ENCODE measurements around the gene RANGAP1. TPM values are rescaled to one million over a fixed set of nuclear protein-coding genes. Genes with fewer than 3 reads are reported as not detected.

RANGAP1 gene
- total and polyA plus RNA-seq, 2 experiments from 2014 or later: 43.3 to 125 TPM

DNA sequence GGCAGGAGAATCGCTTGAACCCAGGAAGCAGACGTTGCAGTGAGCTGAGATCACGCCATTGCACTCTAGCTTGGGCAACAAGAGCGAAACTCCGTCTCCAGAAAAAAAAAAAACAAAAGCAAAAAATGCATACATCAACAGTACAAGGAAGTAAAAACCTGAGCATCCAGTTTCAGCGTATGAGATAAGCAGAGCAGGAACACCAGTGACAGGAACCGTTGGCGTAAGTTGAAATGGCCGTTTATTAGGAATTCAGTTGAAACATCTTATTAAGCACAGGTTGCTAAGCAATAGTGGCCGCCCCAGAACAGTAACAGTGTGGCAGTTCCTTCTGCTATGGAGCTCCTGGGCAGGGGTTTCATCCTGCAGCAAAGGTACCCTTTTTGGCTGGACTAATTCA is 84.8 kb downstream of the RANGAP1 start:
- Histone ChIP-seq H3K9me3 (ENCODE audit: low read depth) (no peaks in the 10 kb centered on the region), H3K4me1 (ENCODE audit: low read depth) (peaks cover 5% of the 10 kb centered on the region), H3K4me3 (no peak overlapping the region), H3K36me3 (no peaks in the 10 kb centered on the region), H3K27me3 (peaks cover 50% of the 10 kb centered on the region), H3K27ac (no peak overlapping the region)
- DNase-seq (ENCODE audit: low read depth in 1 of 2, low spot score in 1 of 2): no peak
- TF ChIP-seq, protein P1, sequence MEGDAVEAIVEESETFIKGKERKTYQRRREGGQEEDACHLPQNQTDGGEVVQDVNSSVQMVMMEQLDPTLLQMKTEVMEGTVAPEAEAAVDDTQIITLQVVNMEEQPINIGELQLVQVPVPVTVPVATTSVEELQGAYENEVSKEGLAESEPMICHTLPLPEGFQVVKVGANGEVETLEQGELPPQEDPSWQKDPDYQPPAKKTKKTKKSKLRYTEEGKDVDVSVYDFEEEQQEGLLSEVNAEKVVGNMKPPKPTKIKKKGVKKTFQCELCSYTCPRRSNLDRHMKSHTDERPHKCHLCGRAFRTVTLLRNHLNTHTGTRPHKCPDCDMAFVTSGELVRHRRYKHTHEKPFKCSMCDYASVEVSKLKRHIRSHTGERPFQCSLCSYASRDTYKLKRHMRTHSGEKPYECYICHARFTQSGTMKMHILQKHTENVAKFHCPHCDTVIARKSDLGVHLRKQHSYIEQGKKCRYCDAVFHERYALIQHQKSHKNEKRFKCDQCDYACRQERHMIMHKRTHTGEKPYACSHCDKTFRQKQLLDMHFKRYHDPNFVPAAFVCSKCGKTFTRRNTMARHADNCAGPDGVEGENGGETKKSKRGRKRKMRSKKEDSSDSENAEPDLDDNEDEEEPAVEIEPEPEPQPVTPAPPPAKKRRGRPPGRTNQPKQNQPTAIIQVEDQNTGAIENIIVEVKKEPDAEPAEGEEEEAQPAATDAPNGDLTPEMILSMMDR (IDR thresholded peaks at IDR 0.05; ENCODE audit: low read depth, low read length): no peak

DNA sequence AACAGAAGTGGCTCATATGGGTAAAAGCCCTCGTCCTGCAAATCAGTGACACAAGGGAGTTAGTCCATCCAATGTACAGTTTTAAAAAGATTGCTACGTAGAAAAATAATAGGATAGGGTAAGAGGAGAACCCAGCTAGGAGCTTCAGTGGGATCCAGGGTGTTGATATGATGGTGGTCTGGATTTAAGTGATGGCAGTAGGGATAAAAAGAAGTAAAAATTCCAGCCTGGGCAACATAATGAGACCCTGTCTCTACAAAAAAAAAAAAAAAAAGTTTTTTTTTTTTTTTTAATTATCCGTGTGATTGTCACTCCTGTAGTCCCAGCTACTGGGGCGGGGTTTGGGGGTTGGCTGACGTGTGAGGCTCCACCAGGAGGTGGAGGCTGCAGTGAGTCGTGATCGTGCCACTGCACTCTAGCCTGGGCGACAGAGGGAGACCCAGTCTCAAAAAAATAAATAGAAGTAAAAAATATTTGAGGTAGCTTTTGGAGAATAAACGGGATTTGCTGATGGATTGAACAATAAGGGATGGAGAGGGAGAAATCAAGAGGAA is 87.9 kb downstream of the RANGAP1 start:
- Histone ChIP-seq H3K4me3 (peak overlapping the region; percentile 63), H3K36me3 (no peaks in the 10 kb centered on the region), H3K27ac (no peak overlapping the region), H3K4me1 (ENCODE audit: low read depth) (no peaks in the 10 kb centered on the region), H3K27me3 (peaks cover 55% of the 10 kb centered on the region), H3K9me3 (ENCODE audit: low read depth) (no peaks in the 10 kb centered on the region)
- TF ChIP-seq, protein P1 (IDR thresholded peaks at IDR 0.05; ENCODE audit: low read depth, low read length): no peak
- DNase-seq (ENCODE audit: low read depth in 1 of 2, low spot score in 1 of 2): peak in 1 of 2 donors; percentile 41

DNA sequence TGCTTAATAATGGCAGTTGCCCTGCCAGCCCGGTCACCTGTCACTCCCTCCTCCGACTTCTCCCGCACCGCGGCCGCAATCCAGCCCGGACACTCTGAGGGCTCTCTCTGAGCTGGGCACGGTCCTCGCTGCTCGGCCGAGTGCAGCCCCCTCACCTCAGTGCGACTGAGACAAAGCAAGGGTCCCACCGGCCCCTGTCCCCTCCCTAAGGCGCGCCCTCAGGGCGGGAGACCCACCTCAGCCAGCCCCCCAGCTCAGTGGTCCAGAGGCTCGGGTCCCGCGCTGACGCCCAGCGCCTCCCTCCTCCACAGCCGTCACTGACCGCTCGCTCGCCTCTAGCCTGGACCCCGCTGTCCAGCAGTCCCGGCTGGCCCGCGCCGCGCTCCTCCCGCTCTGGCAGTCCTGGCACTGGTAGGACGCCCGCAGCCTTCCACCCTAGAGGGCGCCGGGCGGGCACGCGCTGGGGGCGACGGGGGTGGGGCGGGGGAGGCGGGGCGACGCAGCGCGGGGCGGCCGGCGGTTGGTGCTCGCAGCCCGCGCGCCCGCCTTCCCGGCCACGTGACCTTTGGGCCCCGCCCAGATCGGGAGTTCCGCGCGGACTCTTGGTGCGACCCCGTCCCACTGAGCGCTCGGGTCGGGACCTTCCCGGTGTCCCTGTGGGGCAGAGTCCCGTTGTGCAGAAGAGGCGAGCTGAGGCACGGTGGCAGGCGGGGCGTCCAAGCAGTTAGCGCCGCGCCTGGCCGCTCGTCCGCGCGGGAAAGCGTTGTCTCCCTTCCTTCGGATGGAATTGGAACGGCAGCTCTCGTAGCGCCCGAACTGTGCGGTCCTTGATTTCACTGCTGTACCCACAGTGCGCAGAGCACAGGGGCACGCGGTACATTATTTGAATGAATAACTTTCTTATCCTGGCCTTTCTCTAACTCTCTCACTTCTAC is 88.7 kb downstream of the RANGAP1 start:
- H3K9me3 ChIP-seq (ENCODE audit: low read depth): no peaks in the 10 kb centered on the region
- TF ChIP-seq, protein P1 (IDR thresholded peaks at IDR 0.05; ENCODE audit: low read depth, low read length): peak; percentile 14
- H3K4me3 ChIP-seq: peak overlapping the region; percentile 63
- DNase-seq (ENCODE audit: low read depth in 1 of 2, low spot score in 1 of 2): peak; percentile 54 to 89
- no peaks in the 10 kb centered on the region for H3K4me1 ChIP-seq (ENCODE audit: low read depth)
- no peaks in the 10 kb centered on the region for H3K36me3 ChIP-seq
- H3K27me3 ChIP-seq: peaks cover 55% of the 10 kb centered on the region
- H3K27ac ChIP-seq: no peak overlapping the region

Other genes with a start within 250 kb of the RANGAP1 start
- gene EP300, start 193.6 kb downstream of the RANGAP1 start, total RNA-seq: 47.0 and 60.1 TPM in 2 replicates
- 28.5 and 36.6 TPM in 2 replicates for gene EP300, start 193.6 kb downstream of the RANGAP1 start, polyA plus RNA-seq
- gene L3MBTL2, start 80.9 kb downstream of the RANGAP1 start, total RNA-seq: 24.9 and 27.0 TPM in 2 replicates
- gene L3MBTL2, start 80.9 kb downstream of the RANGAP1 start, polyA plus RNA-seq: 21.4 and 25.5 TPM in 2 replicates
- 3.3 and 4.0 TPM in 2 replicates for gene CHADL, start 45.3 kb downstream of the RANGAP1 start, total RNA-seq
- gene CHADL, start 45.3 kb downstream of the RANGAP1 start, polyA plus RNA-seq: 0.49 and 1.8 TPM in 2 replicates
- gene ZC3H7B, start 15.3 kb upstream of the RANGAP1 start, total RNA-seq: 57.6 and 65.9 TPM in 2 replicates
- gene ZC3H7B, start 15.3 kb upstream of the RANGAP1 start, polyA plus RNA-seq: 7.2 and 7.4 TPM in 2 replicates
- gene TEF, start 95.8 kb upstream of the RANGAP1 start, total RNA-seq: 8.5 and 21.1 TPM in 2 replicates
- gene TEF, start 95.8 kb upstream of the RANGAP1 start, polyA plus RNA-seq: 4.0 and 20.4 TPM in 2 replicates
- 32.0 and 42.4 TPM in 2 replicates for gene TOB2, start 160.6 kb upstream of the RANGAP1 start, total RNA-seq
- gene TOB2, start 160.6 kb upstream of the RANGAP1 start, polyA plus RNA-seq: 35.5 and 52.9 TPM in 2 replicates
- 32.2 and 42.2 TPM in 2 replicates for gene PHF5A, start 182.5 kb upstream of the RANGAP1 start, total RNA-seq
- 25.9 and 26.9 TPM in 2 replicates for gene PHF5A, start 182.5 kb upstream of the RANGAP1 start, polyA plus RNA-seq
- gene ACO2, start 182.9 kb upstream of the RANGAP1 start, total RNA-seq: 183 and 223 TPM in 2 replicates
- gene ACO2, start 182.9 kb upstream of the RANGAP1 start, polyA plus RNA-seq: 247 and 328 TPM in 2 replicates